Activated CD4-positive, alpha-beta T cell treated with anti-CD3 and anti-CD28 coated beads for 4 hours (primary cell): ENCODE data around the gene LMF1.
"Not testable (repeated sequence)": the region's sequence is repeated elsewhere in the genome, so short reads cannot be mapped to it uniquely, and the experiment has no call there.

Source experiments
- DNase-seq, 2 donors: peaks; one replicate each; pipeline ENCODE4 v3.0.0-alpha.2; 2020

The LMF1 gene

GRCh38 chr16:822909-823297 is 147.9 kb downstream of the LMF1 start:
- DNase-seq = no peak

- no peak for DNase-seq
These were observed 148.4 kb downstream of the LMF1 start for GRCh38 chr16:822174-822908.

GRCh38 chr16:821751-822150 is 149.0 kb downstream of the LMF1 start:
- no peak for DNase-seq

GRCh38 chr16:820748-821147 is 150.0 kb downstream of the LMF1 start:
- DNase-seq = no peak

GRCh38 chr16:820044-820408 is 150.8 kb downstream of the LMF1 start:
- DNase-seq = not testable (repeated sequence)

GRCh38 chr16:819336-820043 is 151.3 kb downstream of the LMF1 start:
- no peak for DNase-seq

GRCh38 chr16:818592-818991 is 152.2 kb downstream of the LMF1 start:
- DNase-seq = no peak

GRCh38 chr16:818132-818531 is 152.7 kb downstream of the LMF1 start:
- no peak for DNase-seq

GRCh38 chr16:817001-817906 is 153.5 kb downstream of the LMF1 start:
- no peak for DNase-seq

GRCh38 chr16:815861-816260 is 154.9 kb downstream of the LMF1 start:
- no peak for DNase-seq

GRCh38 chr16:814974-815373 is 155.8 kb downstream of the LMF1 start:
- no peak for DNase-seq

- DNase-seq = no peak
These were observed 156.8 kb downstream of the LMF1 start for GRCh38 chr16:813916-814412.

GRCh38 chr16:813204-813915 is 157.4 kb downstream of the LMF1 start:
- DNase-seq = peak; percentile 50 to 56

GRCh38 chr16:808085-808386 is 162.7 kb downstream of the LMF1 start:
- no peak for DNase-seq

- DNase-seq = peak; percentile 81 to 83
These were observed 163.3 kb downstream of the LMF1 start for GRCh38 chr16:807347-808084.

- no peak for DNase-seq
These were observed 165.3 kb downstream of the LMF1 start for GRCh38 chr16:805474-805873.

- DNase-seq = no peak
These were observed 166.4 kb downstream of the LMF1 start for GRCh38 chr16:804193-805048.

- no peak for DNase-seq
These were observed 167.1 kb downstream of the LMF1 start for GRCh38 chr16:803754-804080.
